ENCODE data around the gene ADAMTSL1.

GRCh38 chr9:18799428-18799827 lies 325.5 kb downstream of the ADAMTSL1 start:
- TF ChIP-seq CTCF (IDR thresholded peaks at IDR 0.05) (no peak), POLR2AphosphoS5 (IDR thresholded peaks at IDR 0.05; ENCODE audit: low read depth, low read length) (no peak)

Measured in Panc1 (cell line).